Measurements from ENCODE around the gene POU2F2. TPM values are rescaled to one million over a fixed set of nuclear protein-coding genes. Genes with fewer than 3 reads are reported as not detected.

The POU2F2 gene
- total RNA-seq, 1 donor from 2014 or later: 6.1 TPM

DNA sequence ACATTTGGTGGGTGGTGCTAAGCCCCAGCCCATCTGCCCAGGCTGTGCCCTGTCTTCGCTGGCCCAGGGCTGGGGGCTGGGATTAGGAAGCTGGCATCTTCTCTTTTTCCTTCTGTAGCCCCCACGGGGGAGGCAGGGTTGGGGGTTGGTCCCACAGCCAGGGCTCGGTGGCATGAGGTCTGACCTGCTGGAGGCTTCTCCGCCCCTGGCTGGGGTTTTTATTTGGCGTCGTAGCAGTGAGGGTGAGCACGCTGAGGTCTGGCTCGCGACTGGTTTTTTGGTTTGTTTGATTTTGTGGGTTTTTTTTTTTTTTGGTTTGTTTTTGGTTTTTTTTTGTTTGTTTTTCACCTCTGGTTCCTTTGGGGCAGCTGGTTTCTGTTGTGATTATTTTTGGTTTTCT is 41.6 kb downstream of the POU2F2 start:
- H3K4me1 ChIP-seq: peaks cover 16% of the 10 kb centered on the region
- no peaks in the 10 kb centered on the region for H3K36me3 ChIP-seq
- ATAC-seq: no peak
- no peak for TF ChIP-seq CTCF (IDR thresholded peaks at IDR 0.05)
- H3K27me3 ChIP-seq: no peaks in the 10 kb centered on the region
- intact Hi-C loops (cut with DNase I): no loop called here
- no peaks in the 10 kb centered on the region for H3K9me3 ChIP-seq
- no peak overlapping the region for H3K4me3 ChIP-seq
- no peak for DNase-seq
- no peak overlapping the region for H3K27ac ChIP-seq

- H3K9me3 ChIP-seq: no peaks in the 10 kb centered on the region
- peaks cover 16% of the 10 kb centered on the region for H3K4me1 ChIP-seq
- H3K36me3 ChIP-seq: no peaks in the 10 kb centered on the region
- intact Hi-C loops (cut with DNase I): no loop called here
- no peak for ATAC-seq
- TF ChIP-seq CTCF (IDR thresholded peaks at IDR 0.05): no peak
- no peak overlapping the region for H3K4me3 ChIP-seq
- no peak for DNase-seq
- H3K27ac ChIP-seq: no peak overlapping the region
- H3K27me3 ChIP-seq: no peaks in the 10 kb centered on the region
Observed at GRCh38 chr19:42089772-42090171, 42.5 kb downstream of the POU2F2 start.

DNA sequence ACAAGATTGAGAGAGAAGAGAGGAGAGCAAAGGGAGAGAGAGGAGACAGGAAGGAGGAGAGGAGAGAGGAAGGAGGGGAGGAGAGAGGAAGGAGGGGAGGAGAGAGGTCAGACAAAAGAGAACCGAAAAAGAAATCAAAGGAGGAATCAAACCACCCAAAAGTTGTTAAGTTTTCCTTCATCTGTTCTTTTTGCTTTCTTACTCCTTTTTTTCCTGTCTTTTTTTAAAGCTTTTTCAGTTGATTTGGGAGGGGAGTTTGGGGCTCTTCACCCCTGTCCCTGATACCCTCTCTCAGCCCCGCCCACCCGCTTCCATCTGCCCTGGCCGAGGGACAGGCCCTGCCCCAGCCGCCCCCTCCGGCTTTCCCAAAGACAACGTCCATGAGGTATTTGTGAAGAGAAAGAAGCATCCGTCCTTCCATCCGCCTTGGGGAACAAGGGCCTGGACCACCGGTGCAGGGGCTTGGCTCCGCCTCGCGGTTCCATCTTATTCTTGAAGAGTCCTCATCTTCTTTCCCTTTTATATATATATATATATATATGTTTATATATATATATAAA is 43.0 kb downstream of the POU2F2 start:
- H3K27ac ChIP-seq: peak overlapping the region; percentile 30
- intact Hi-C loops (cut with DNase I): no loop called here
- no peak for ATAC-seq
- no peaks in the 10 kb centered on the region for H3K9me3 ChIP-seq
- no peak for TF ChIP-seq CTCF (IDR thresholded peaks at IDR 0.05)
- H3K27me3 ChIP-seq: no peaks in the 10 kb centered on the region
- no peaks in the 10 kb centered on the region for H3K36me3 ChIP-seq
- no peak for DNase-seq
- H3K4me3 ChIP-seq: no peak overlapping the region
- H3K4me1 ChIP-seq: peaks cover 16% of the 10 kb centered on the region

GRCh38 chr19:42088471-42089190 is 43.6 kb downstream of the POU2F2 start:
- Histone ChIP-seq H3K4me3 (no peak overlapping the region), H3K36me3 (no peaks in the 10 kb centered on the region), H3K27ac (peak overlapping the region; percentile 30), H3K9me3 (no peaks in the 10 kb centered on the region), H3K4me1 (peaks cover 16% of the 10 kb centered on the region), H3K27me3 (no peaks in the 10 kb centered on the region)
- intact Hi-C loops (cut with DNase I): no loop called here
- DNase-seq (no peak), ATAC-seq (peak; percentile 40)
- TF ChIP-seq CTCF (IDR thresholded peaks at IDR 0.05): no peak

- H3K9me3 ChIP-seq: no peaks in the 10 kb centered on the region
- intact Hi-C loops (cut with DNase I): no loop called here
- H3K27me3 ChIP-seq: no peaks in the 10 kb centered on the region
- no peak overlapping the region for H3K4me3 ChIP-seq
- H3K27ac ChIP-seq: no peak overlapping the region
- no peak for TF ChIP-seq CTCF (IDR thresholded peaks at IDR 0.05)
- H3K4me1 ChIP-seq: peaks cover 16% of the 10 kb centered on the region
- ATAC-seq: no peak
- H3K36me3 ChIP-seq: no peaks in the 10 kb centered on the region
- no peak for DNase-seq
Observed at GRCh38 chr19:42086770-42087550, 45.3 kb downstream of the POU2F2 start.
